ENCODE results near the gene ADCY3.

The ADCY3 gene

GRCh38 chr2:24785671-24786321 is 134.2 kb downstream of the ADCY3 start:
- ChIA-PET POLR2A (interaction anchor here (0.7 kb wide), 1 partner anchor 359 kb away, joined by 3 read pairs; no protein-coding TSS in a partner anchor), CTCF (no interaction called here)
- DNase-seq (ENCODE audit: extremely low spot score): peak; percentile 31
- TF ChIP-seq, protein P1, sequence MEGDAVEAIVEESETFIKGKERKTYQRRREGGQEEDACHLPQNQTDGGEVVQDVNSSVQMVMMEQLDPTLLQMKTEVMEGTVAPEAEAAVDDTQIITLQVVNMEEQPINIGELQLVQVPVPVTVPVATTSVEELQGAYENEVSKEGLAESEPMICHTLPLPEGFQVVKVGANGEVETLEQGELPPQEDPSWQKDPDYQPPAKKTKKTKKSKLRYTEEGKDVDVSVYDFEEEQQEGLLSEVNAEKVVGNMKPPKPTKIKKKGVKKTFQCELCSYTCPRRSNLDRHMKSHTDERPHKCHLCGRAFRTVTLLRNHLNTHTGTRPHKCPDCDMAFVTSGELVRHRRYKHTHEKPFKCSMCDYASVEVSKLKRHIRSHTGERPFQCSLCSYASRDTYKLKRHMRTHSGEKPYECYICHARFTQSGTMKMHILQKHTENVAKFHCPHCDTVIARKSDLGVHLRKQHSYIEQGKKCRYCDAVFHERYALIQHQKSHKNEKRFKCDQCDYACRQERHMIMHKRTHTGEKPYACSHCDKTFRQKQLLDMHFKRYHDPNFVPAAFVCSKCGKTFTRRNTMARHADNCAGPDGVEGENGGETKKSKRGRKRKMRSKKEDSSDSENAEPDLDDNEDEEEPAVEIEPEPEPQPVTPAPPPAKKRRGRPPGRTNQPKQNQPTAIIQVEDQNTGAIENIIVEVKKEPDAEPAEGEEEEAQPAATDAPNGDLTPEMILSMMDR (IDR thresholded peaks at IDR 0.05; ENCODE audit: control extremely low read depth, extremely low read depth, low read depth, missing control alignments): no peak

DNA sequence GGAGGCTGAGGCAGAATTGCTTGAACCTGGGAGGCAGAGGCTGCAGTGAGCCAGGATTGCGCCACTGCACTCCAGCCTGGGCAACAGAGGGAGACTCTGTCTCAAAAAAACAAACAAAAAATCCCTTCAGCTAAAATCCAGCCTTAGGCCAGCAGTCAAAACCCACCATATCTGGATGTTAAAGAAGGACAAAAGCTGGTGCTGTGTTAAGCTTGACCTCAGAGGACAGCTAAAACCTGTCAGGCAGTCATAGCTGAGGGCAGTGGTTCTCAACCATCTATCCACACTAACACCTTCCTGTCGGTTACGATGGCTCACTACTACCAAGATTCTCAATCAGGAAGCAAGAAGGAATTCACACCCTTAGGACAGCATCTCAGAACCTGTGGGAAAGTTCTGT is 136.4 kb downstream of the ADCY3 start:
- no peak for DNase-seq (ENCODE audit: extremely low spot score)
- POLR2A ChIA-PET: no interaction called here
- CTCF ChIA-PET: interaction anchor here (0.7 to 1.7 kb wide), 3 partner anchors 9 to 36 kb away, joined by 3 to 6 read pairs (median 3); no protein-coding TSS in a partner anchor
- TF ChIP-seq, protein P1 (IDR thresholded peaks at IDR 0.05; ENCODE audit: control extremely low read depth, extremely low read depth, low read depth, missing control alignments): no peak

DNA sequence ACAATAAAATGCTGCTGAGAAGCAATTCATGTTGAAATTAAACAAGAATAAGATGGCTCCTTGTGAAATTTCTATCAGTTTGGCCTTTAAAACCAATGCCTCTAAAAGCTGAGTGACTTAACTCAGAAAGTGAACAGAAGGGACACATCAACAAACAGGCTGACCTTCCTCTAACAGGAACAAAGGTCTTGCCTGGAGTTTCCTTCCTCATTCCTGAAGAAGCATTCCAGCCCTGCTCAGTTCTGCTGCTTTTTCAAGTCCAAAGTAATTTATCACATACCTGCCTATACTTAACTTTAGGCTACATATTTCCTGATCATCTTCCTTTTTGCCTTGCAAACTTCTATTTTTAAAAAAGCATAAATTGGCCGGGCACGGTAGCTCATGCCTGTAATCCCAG is 140.9 kb downstream of the ADCY3 start:
- ChIA-PET CTCF (interaction anchor here (1.3 to 2.0 kb wide), 5 partner anchors 10 to 369 kb away, joined by 4 to 7 read pairs (median 5); partner anchors contain the start of genes CENPO and PTRHD1), POLR2A (no interaction called here)
- TF ChIP-seq, protein P1 (IDR thresholded peaks at IDR 0.05; ENCODE audit: control extremely low read depth, extremely low read depth, low read depth, missing control alignments): no peak
- DNase-seq (ENCODE audit: extremely low spot score): no peak

DNA sequence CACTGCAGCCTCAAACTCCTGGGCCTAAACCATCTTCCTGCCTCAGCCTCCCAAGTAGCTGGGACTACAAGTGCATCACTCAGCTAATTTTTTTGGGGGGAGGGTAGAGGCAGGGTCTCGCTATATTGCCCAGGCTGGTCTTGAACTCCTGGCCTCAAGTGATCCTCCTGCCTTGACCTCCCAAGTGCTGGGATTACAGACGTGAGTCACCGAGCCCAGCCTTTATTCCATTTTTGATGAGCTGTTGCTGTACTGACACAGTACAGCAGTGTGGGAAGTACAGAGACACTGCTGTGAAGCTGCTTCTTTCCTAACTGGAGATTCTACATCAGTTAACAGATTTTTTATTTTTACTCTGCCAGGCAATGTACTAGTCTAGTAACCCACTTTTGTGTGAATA is 145.7 kb downstream of the ADCY3 start:
- CTCF ChIA-PET: interaction anchor here (1.2 to 1.8 kb wide), 3 partner anchors 10 to 54 kb away, joined by 3 to 6 read pairs (median 6); no protein-coding TSS in a partner anchor
- DNase-seq (ENCODE audit: extremely low spot score): no peak
- TF ChIP-seq, protein P1 (IDR thresholded peaks at IDR 0.05; ENCODE audit: control extremely low read depth, extremely low read depth, low read depth, missing control alignments): no peak
- POLR2A ChIA-PET: no interaction called here

DNA sequence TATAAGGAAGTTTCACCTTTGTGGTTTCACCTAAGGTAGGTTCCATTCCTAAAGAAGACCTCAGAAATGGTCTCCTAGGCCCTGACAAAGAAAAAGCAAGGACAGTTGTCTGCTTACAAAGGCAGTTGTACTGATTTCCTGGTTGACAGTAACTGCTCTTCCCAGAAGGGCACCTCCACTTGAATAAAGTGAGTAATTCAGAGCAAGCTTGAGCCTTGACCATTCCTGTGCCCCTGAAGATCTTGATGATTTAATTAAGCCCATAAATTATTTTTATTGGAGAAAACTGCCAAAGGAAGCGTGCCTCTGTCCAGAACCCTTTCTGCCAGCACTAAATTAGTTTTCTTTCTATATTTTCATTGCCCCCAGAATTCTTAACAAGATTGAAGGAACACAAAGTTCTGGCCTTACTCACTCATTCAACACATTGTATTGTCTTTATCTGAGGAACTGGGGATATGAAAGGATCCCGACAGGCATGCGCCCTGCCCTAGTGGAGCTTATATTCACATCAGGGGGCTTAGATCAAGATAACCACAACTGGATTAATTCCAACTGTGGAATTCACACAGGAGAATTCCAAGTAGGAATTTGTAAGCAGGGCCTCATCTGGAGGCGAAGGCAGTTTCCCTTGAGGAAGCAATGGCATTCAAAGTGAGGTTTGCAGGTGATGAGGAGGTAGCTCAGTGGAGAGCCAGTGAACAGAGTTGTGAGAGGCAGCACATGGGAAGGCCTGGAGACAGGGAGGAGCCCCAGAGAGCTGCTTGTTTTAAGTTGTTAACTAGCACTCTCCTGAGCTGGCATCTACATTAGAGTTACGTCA is 148.1 kb downstream of the ADCY3 start:
- ChIA-PET CTCF (interaction anchor here (1.3 to 1.4 kb wide), 2 partner anchors 16 to 19 kb away, joined by 3 read pairs; no protein-coding TSS in a partner anchor), POLR2A (no interaction called here)
- TF ChIP-seq, protein P1 (IDR thresholded peaks at IDR 0.05; ENCODE audit: control extremely low read depth, extremely low read depth, low read depth, missing control alignments): no peak
- DNase-seq (ENCODE audit: extremely low spot score): no peak

- no peak for DNase-seq (ENCODE audit: extremely low spot score)
- ChIA-PET CTCF (no interaction called here), POLR2A (no interaction called here)
- TF ChIP-seq, protein P1 (IDR thresholded peaks at IDR 0.05; ENCODE audit: control extremely low read depth, extremely low read depth, low read depth, missing control alignments): no peak
Measured at GRCh38 chr2:24771061-24771460, 149.0 kb downstream of the ADCY3 start.
